Measurements from ENCODE around the gene ABCD3. TPM values are rescaled to one million over a fixed set of nuclear protein-coding genes. Genes with fewer than 3 reads are reported as not detected.
A peak's percentile ranks its signal among the peaks of the same experiment; 100 is the strongest.
"Not testable (repeated sequence)": the region's sequence is repeated elsewhere in the genome, so short reads cannot be mapped to it uniquely, and the experiment has no call there.

ABCD3 gene
- 27.5 TPM for polyA plus RNA-seq (2013, experiment 1 of 2; ENCODE audit: insufficient read length)
- polyA plus RNA-seq (2013, experiment 2 of 2; ENCODE audit: insufficient read length), result 28.0 TPM

DNA sequence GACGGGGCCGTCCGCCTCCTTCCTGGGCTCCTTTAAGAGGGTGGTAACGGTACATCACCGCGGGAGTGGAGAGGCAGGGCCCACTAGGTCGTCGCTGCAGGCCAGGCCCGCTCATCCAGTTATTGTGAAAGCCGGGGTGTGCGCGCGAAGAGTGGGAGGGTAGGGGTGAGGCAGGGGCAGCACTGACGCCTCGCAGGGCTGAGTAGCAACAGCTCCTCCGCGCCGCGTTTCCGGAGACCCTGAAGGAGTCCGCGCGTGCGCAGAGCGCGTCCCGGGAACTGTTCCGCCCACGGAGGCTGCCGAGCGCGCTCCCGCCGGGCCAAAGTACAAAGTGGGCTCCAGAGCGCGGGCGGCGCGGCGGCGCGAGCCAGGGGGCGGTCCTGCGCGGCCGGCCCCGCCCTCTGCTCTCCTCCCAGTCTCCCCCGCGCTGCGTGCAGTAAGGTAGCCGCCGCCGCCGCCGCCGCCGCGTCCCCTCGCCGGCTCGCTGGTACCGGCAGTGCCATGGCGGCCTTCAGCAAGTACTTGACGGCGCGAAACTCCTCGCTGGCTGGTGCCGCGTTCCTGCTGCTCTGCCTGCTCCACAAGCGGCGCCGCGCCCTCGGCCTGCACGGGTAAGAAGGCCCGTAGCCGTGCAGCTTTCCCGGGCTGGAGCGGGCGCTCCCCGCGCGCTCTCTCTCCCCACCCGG is at the start of gene ABCD3:
TSS of gene ABCD3 (plus strand) at position 412 of the 686 bp plus-strand sequence. CDS start at position 502, 90 bp downstream.
- DNase-seq, result peak; percentile 98

DNA sequence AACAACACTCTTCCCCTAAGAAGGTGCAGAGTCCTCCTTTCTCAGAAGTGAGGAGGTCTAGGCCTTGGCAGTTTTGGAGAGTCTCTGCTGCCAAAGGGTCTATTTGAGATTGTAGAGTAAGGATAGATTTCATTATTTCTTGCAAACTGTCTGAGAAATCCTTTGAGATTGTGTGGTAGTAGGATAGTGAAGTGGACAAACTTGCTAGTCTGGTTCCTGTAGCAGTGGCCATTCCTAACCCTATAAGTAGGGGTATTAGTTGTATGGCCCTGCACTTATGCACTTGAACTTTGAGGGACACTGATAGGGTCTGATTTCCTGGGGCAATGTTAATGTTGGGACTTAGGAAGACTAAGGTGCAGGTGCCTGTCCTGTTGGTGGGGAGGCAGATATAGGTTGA is 45.4 kb upstream of the ABCD3 start:
- not testable (repeated sequence) for DNase-seq

DNA sequence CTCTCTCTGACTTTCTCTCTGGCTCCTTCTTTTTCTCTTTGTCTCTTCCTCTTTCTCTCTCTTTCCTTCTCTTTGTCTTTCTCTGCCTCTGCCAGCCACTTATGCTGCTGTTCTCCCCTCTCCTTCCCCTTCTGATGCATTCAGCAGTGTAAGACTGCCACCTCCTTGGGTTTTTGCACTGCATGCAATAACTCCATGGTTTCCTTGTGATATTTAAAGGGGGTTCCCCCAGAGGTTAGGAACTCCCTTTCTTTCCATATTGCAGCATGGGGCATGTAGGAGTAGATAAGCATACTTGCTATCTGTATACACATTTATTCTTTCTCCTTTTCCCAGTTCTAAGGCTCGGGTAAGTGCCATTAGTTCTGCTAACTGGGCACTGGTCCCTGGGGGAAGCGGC is 44.9 kb upstream of the ABCD3 start:
- DNase-seq, result not testable (repeated sequence)

DNA sequence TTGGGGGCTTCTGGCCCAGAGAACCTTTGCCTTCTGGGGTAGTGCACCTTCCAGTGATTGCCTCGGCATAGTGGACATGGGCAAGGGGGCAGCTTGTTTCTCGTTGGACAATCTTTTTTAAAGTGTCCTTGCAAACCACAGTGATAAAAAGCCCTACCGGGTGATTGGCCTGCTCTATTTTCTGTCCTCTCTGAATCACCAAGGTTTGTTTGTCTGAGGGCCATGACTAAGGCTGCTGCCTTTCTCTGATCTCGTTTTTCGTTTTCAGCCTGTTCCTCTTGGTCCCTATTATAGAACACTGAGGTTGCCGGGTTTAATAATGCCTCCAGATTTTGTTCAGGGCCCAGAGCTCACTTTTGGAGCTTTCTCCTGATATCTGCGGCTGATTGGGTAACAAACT is 42.5 kb upstream of the ABCD3 start:
- not testable (repeated sequence) for DNase-seq

DNA sequence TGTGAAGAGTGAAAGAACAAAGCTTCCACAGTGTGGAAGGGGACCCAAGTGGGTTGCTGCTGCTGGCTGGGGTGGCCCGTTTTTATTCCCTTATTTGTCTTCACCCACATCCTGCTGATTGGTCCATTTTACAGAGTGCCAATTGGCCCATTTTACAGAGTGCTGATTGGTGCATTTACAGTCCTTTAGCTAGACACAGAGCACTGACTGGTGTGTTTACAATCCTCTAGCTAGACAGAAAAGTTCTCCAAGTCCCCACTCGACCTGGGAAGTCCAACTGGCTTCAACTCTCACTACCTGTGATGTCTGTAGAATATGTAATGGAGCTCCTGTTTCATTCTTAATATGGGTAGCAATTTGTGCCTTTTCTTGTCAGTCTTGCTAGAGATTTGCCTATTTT is 39.7 kb upstream of the ABCD3 start:
- DNase-seq, result not testable (repeated sequence)

DNA sequence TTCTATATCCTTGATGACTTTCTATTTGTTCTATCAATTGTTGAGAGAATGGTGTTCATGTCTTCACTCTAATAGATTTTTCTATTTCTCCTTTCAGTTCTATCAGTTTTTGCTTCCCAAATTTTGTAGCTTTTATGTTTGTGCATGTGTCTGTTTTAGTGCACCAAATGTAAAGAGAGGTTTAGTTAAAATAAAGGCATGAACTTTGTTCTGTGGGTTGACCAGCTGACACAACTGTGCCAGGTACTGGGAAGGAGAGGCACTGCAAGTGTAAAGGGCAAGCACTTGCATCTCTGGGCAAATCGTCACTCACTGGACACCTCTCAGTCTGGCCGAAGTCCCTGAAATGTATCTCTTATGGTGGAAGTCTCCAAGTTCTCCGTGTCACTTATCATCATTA is 38.6 kb upstream of the ABCD3 start:
- DNase-seq, result no peak

DNA sequence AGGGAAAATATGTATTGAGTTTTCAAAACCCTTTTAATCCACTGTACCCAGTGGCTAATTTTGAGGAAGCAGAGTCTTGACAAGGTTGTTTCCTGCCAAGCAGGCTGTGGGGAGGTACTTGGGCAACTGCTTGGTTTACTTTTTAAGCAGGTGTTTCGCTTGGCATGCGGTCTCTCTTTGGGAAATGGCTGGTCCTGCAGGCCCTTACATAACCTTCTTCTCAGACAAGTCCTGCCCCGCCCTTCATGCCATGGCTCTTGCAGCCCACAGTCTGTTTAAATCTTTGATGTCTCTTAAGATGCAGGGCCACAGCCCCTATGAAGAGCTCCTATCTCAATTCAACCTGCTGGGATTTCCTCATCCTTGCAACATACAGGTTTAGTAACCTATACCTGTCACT is 36.0 kb upstream of the ABCD3 start:
- DNase-seq, result no peak

DNA sequence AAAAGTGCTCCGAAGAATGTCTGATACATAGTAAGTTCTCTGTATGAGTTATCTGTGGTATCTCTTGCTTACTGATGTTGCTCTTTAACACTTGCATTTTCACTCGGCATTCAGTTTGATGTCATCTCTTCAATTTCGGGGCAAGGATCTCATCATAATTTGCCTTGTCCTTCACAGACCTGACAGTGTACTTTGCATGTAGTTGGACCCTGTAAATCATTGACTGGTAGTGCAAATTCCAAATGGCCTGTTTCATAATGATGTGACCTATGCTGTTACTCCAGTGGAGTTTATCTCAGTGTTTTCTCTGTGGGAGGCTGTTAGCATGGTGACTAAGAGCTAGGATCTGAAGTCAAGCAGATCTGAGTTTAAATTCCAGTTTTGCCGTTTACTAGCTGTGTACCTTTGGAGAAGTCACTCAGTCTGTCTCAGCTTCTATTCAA is 34.2 kb upstream of the ABCD3 start:
- peak; percentile 6 for DNase-seq

DNA sequence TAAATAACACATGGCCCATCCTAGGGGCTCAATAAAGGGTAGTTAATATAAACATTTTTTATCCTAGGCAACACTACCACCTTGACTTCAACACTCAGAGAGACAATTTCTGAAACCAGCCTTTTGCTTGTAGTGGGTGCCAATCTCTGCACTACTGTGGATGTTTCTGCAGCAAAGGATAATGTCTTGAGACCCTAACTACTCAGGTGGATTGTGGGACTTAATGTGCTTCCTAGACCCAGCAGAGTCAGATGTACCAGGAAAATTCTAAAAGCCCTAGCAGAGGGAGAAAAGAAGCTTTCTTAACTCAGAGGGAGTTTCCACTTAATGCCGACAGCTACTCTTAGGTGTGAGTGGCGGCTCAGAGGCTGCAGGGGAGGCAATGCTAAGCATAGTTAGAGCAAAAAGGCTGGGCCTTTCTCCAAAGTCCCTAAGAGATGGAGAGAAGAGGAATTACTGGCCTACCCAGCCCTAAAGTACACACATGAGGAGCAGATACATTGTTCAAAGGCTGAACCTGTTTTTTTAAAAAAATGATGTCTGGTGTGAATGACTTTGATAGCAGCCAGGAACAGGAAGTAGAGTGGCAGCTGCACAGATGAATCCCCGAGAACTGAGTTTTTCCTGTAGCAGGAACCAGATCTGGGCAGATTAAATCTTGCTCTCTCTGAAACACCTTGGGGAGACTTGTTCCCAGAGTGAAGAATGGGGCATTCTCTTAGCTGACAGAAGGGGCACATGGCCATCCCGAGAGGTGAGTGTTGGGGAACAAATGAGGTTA is 33.5 kb upstream of the ABCD3 start:
- DNase-seq, result no peak

DNA sequence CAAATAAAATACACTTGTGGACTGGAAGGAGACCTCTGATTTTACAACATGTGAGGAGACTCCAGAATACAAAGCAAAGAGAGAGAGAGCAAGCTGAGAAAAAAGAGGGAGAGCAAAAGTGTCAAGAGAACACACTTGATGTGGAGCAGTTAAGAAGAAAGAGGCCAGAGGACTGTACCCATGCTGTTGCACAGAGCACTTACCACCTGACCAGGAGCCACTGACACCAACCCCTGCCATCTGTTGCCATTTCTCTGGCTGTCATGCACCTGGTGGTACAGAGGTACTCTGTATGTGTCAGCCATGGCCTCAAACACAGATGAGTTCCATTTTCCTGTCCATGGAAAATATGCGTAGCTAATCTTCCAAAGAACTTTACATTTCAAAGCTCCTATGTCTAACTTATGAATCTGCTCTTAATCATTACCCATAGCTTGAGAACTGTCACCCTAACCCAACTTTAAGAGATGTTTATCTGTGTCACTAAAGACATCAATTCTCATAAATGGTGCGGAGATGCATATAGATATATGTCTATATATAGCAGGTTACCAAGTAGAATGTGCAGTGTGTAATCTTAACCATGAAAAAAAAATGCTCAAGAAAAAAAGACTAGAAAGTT is 32.8 kb upstream of the ABCD3 start:
- DNase-seq, result no peak

DNA sequence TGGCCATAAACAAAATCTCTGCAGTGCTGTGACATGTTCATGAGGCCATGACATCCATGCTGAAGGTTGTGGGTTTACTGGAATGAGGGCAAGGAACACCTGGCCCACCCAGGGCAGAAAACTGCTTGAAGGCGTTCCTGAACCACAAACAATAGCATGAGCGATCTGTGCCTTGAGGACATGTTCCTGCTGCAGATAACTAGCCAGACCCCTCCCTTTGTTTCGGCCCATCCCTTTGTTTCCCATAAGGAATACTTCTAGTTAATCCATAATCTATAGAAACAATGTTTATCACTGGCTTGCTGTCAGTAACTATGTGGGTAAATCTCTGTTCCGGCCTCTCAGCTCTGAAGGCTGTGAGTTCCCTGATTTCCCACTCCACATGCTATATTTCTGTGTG is 28.9 kb upstream of the ABCD3 start:
- no peak for DNase-seq

DNA sequence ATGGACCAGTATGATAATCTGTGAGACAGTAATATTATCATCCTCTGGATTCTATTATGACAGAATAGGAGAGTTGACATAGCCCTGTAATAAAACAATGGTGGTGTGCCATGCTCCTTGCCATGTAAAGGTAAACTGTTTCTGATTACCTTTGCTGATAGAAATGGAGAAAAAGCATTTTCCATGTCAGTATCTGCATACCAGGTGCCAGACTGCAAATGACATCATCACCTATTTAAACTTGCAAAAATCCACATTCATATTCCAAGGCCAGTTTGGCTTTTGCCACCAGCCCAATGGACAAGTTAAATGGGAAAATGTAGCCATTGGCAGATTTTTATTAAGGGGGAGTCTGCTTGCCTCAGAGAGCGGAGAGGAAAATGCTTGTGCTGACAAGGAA is 23.9 kb upstream of the ABCD3 start:
- no peak for DNase-seq

DNA sequence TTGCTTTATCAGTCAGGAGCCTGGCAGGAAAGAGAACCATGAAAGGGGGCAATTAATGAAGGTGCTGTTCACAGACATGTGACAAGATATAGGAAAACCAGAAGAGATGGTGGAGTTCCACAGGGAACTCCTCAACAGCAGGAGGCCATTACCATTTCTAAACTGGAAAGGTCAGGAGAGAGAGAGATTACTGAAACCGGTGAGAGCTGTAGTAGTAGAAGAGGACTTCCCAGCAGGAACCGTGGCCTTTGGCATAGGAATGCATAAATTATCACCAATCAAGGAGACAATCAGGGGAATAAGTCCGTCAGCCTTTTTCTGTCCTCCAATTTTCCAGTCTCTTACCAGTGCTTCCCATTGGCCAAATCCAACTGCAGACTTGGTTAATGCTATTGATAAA is 23.0 kb upstream of the ABCD3 start:
- no peak for DNase-seq

DNA sequence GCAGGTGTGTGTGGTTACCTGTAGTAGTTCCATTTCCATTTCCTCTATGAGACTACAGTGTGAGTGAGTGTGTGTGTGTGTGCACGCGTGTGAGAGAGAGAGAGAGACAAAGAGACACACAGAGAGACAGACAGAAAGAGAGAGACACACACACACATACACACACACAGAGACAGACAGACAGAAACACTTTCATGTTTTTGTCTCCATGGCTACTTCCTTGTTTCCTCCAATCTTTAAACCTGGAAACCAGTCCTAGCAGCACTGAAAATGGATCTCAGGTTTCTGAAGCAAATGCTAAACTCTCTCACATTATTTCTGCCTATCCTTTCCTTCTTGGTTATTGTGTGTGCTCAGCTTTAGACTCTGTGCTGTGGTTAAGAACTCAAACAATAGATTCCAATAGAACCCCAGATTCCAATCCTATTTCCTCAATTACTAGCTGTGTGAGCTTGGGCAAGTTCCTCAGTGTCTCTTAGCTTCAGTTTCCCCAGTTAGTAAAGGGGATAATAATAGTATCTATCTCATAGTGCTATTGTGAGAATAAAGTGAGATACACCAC is 22.4 kb upstream of the ABCD3 start:
- no peak for DNase-seq

DNA sequence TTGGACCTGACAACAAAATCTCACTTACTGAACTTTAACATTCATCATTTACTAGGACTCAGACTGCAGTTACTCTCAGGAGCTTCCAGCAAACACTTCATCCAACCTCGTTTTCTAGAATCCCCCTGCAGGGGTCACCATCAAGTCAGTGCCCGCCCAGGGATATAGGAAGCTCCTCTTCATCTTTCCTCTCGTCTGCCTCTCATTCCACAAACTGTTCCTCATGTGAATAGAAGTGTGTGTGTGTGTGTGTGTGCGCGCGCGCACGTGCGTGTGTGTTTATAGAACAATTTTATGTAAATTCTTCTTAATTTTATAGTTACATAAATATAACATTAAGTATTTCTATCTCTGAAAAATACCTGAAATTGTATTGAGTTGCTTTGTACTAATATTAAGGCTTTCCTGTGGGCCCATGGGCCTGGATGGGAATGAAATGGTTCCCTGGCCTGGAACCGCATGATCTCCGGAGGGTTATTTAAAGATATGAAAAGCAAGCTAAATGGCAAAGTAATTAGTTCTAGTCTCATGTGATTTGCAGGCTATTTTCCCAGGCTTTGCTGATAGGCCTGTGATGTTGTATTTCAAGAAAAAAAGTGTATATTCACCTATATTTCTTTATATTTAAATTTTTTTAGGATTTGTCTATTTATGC is 21.7 kb upstream of the ABCD3 start:
- peak; percentile 9 for DNase-seq

DNA sequence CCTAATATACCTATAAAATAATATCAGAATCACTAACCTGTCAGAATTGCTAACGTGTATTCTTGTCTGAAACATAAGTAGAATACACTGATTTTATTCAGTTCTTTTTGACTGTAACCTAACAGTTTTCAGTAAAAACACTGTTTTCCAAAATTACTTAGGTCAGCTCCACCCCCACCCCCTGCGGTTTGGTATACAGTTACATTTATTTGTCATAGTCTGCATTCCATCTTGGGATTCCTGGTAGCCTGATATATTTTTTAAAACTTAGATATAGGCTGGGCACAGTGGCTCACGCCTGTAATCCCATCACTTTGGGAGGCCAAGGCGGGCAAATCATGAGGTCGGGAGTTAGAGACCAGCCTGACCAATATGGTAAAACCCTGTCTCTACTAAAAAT is 19.8 kb upstream of the ABCD3 start:
- peak; percentile 4 for DNase-seq

DNA sequence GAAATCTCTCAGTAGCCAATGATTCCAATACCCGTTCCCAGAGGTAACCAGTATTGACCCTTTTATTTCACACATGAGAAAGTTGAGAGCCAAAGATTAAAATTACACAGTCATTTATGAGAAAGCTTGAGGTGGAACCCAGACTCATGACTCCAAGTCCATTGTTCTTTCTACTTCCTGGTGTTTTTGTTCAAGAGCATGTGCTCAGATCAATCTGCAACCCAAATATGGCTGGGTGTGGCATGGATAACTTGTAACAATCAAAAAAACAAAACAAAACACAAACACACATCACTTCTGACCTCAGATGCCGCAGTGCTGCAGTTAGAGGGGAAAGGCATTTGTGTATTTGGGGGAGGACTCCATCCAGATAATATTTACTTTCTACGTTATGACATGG is 18.7 kb upstream of the ABCD3 start:
- DNase-seq, result no peak

DNA sequence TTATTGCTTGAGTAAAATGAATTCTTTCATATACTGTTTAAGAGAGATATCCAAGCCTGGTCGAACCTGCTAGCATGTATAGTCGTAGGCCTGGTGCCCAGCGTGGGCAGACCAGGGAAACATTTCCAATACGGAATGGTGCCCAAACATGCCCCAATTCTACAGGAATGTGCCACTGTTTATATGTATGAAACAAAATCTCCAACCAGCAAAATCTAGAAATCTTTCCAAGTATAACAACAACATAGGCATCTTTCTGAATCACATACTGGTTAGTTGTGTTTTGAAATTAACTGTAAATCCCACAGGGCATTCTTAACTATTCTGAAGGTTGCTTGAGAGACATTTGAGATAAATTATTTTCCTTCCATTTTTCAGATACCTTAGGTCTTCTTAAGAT is 17.0 kb upstream of the ABCD3 start:
- no peak for DNase-seq

DNA sequence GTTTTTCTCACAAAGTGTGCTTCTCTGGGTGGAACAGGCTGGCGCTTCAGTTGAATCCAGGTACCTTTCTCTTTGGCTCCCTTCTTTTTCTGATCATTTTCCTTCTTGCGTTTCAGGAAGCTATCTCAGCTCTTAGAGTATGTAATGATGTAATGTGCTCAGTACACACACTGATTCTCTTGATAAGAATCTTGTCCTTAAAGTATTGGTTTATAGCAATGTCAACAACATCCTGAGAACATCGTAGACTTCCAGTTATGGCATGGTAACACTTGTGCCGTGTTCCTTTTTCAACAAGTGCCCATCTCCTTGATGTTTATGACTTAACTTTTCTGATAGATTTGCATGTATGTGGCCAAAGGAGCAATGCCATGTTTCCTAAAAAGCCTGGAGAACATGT is 11.7 kb upstream of the ABCD3 start:
- DNase-seq, result no peak

DNA sequence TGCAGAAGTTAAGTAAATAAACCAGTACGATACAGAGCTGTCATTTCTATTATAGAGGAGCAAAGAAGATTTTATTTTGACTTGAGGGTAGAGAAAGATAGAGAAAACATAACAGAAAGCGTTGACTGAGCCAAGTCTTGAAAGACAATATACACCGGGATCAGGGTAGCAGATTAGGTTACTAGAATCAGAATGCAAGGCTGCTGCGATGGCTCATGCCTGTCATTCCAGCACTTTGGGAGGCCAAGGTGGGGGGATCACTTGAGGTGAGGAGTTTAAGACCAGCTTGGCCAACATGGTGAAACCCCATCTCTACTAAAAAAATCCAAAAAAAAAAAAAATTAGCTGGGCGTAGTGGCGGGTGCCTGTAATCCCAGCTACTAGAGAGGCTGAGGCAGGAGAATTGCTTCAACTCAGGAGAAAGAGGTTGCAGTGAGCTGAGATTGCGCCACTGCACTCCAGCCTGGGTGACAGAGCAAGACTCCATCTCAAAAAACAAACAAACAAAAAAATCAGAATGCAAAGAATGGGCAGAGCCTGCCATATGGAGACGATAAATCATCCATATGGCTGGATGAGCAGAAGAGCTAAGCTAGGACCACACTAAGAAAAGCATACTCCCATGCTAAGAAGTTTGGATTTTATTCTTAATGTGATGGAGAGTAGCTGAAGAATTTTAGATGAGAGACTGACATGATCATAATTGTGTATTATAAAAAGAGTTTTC is 9.9 kb upstream of the ABCD3 start:
- DNase-seq, result no peak

DNA sequence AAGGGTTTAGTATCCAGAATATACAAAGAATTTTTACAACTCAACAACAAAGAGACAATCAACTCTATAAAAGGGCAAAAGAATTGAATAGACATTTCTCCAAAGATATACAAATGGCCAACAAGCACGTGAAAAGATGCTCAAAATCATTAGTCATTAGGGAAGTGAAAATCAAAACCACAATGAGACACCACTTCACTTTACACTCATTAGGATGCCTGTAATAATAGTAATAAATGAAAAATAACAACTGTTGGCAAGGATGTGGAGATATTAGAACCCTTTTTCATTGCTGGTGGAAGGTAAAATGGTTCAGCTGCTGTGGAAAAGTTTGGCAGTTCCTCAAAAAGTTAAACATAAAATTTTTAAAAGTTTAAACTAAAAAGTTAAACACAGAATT is 7.0 kb upstream of the ABCD3 start:
- peak; percentile 4 for DNase-seq

DNA sequence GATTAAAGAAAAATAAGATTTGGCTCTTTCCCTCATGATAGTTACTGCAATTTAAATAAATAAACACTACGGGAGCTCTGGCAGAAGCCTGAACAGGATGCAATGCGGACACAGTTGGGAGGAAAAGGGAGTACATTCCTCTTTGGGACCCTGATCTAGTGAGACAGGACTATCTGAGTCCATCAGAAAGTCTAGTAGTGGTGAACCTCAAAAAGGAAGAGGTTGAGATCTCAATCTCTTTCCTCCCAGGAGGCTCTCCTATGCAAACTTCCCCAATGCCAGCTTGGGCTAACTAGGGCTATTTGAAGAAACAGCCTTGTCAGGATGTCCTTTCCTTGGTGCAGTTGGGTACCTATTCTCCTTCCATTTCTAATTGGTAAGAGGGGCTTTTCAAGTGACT is 4.9 kb upstream of the ABCD3 start:
- DNase-seq, result no peak
